Liver (tissue), 9 donors: Measurements from ENCODE around the gene NRG2. TPM values are rescaled to one million over a fixed set of nuclear protein-coding genes. Genes with fewer than 3 reads are reported as not detected.

Experiments
- DNase-seq: peaks from one replicate; pipeline ENCODE4 v3.0.0-alpha.2; 2017; ENCODE audit warnings: low spot score
- H3K27ac ChIP-seq, 2 donors: one replicate each; pipeline ENCODE4 v1.7.0; 2013; ENCODE audit warnings: inconsistent platforms in 2 of 2, low read length in 2 of 2, control low read depth in 1 of 2, low read depth in 1 of 2, mild to moderate bottlenecking in 1 of 2
- H3K27me3 ChIP-seq, 4 donors: one replicate each; pipeline versions ENCODE4 v1.6.1 to v1.7.0; 2013; ENCODE audit warnings: low read length in 3 of 4, inconsistent platforms in 1 of 4, mild to moderate bottlenecking in 1 of 4, moderate library complexity in 1 of 4; ENCODE audit not compliant: control insufficient read depth in 4 of 4, insufficient read depth in 4 of 4
- H3K36me3 ChIP-seq, 4 donors: one replicate each; pipeline versions ENCODE4 v1.6.1 to v1.7.0; 2013; ENCODE audit warnings: low read length in 3 of 4, mild to moderate bottlenecking in 3 of 4, low read depth in 1 of 4, moderate library complexity in 1 of 4; ENCODE audit not compliant: control insufficient read depth in 4 of 4, insufficient read depth in 3 of 4
- H3K4me1 ChIP-seq, 4 donors: one replicate each; pipeline versions ENCODE4 v1.6.1 to v1.7.0; 2013; ENCODE audit warnings: low read length in 3 of 4, mild to moderate bottlenecking in 3 of 4, moderate library complexity in 1 of 4; ENCODE audit not compliant: control insufficient read depth in 4 of 4, insufficient read depth in 4 of 4
- H3K4me3 ChIP-seq, 3 donors: one replicate each; pipeline versions ENCODE4 v1.6.1 to v1.7.0; 2013; ENCODE audit warnings: low read length in 3 of 3, control low read depth in 1 of 3, low read depth in 1 of 3, mild to moderate bottlenecking in 1 of 3
- H3K9ac ChIP-seq, 2 donors: one replicate each; pipeline ENCODE4 v1.7.0; 2013; ENCODE audit warnings: low read length in 2 of 2, mild to moderate bottlenecking in 2 of 2, moderate library complexity in 2 of 2, control low read depth in 1 of 2, low read depth in 1 of 2
- H3K9me3 ChIP-seq, 4 donors: one replicate each; pipeline versions ENCODE4 v1.6.1 to v1.7.0; 2013; ENCODE audit warnings: low read length in 3 of 4; ENCODE audit not compliant: control insufficient read depth in 4 of 4
- ATF3 ChIP-seq: IDR thresholded peaks from 2 replicates; pipeline ENCODE4 v1.6.1; 2016; ENCODE audit warnings: antibody characterized with exemption
- CTCF ChIP-seq: fragments of 150-350 bp; IDR thresholded peaks from 2 replicates; pipeline ENCODE4 v1.5.1; 2017; ENCODE audit warnings: improper control_type of control experiment, low read depth, low read length; ENCODE audit not compliant: missing input control
- EGR1 ChIP-seq, 2 donors: IDR thresholded peaks; 2 replicates each; pipeline ENCODE4 v1.6.1; 2016 to 2018; ENCODE audit warnings: antibody characterized with exemption in 2 of 2, low read depth in 2 of 2
- FOXA1 ChIP-seq: IDR thresholded peaks from 2 replicates; pipeline ENCODE4 v1.6.1; 2016; ENCODE audit warnings: antibody characterized with exemption
- FOXA2 ChIP-seq: IDR thresholded peaks from 2 replicates; pipeline ENCODE4 v1.6.1; 2016; ENCODE audit warnings: antibody characterized with exemption
- GABPA ChIP-seq, 2 donors: IDR thresholded peaks in 1 of 2; conservative IDR thresholded peaks in 1 of 2; 2 replicates each; pipeline ENCODE4 v1.6.1; 2016; ENCODE audit warnings: antibody characterized with exemption in 2 of 2, mild to moderate bottlenecking in 1 of 2, moderate library complexity in 1 of 2
- HNF4A ChIP-seq, 2 donors: conservative IDR thresholded peaks; 2 replicates each; pipeline ENCODE4 v1.6.1; 2016; ENCODE audit warnings: antibody characterized with exemption in 2 of 2, mild to moderate bottlenecking in 2 of 2
- HNF4G ChIP-seq: IDR thresholded peaks from 2 replicates; pipeline ENCODE4 v1.6.1; 2016; ENCODE audit warnings: antibody characterized with exemption
- JUND ChIP-seq, 2 donors: IDR thresholded peaks; 2 replicates each; pipeline ENCODE4 v1.6.1; 2016; ENCODE audit warnings: antibody characterized with exemption in 2 of 2
- MAX ChIP-seq: IDR thresholded peaks from 2 replicates; pipeline ENCODE4 v1.6.1; 2016; ENCODE audit warnings: antibody characterized with exemption
- NR2F2 ChIP-seq: IDR thresholded peaks from 2 replicates; pipeline ENCODE4 v1.6.1; 2016; ENCODE audit warnings: antibody characterized with exemption
- RAD21 ChIP-seq, 2 donors: IDR thresholded peaks; 2 replicates each; pipeline ENCODE4 v1.6.1; 2016; ENCODE audit warnings: antibody characterized with exemption in 2 of 2, mild to moderate bottlenecking in 2 of 2
- REST ChIP-seq: IDR thresholded peaks from 2 replicates; pipeline ENCODE4 v1.6.1; 2016; ENCODE audit warnings: antibody characterized with exemption, mild to moderate bottlenecking
- RXRA ChIP-seq, 2 donors: IDR thresholded peaks; 2 replicates each; pipeline ENCODE4 v1.6.1; 2017 to 2018; ENCODE audit warnings: antibody characterized with exemption in 2 of 2, mild to moderate bottlenecking in 1 of 2
- SP1 ChIP-seq: IDR thresholded peaks from 2 replicates; pipeline ENCODE4 v1.6.1; 2018; ENCODE audit warnings: antibody characterized with exemption, mild to moderate bottlenecking
- TAF1 ChIP-seq: conservative IDR thresholded peaks from 2 replicates; pipeline ENCODE4 v1.6.1; 2016; ENCODE audit warnings: antibody characterized with exemption, mild to moderate bottlenecking
- YY1 ChIP-seq: IDR thresholded peaks from 2 replicates; pipeline ENCODE4 v1.6.1; 2016; ENCODE audit warnings: antibody characterized with exemption, mild to moderate bottlenecking
- ZBTB33 ChIP-seq: IDR thresholded peaks from 2 replicates; pipeline ENCODE4 v1.6.1; 2016; ENCODE audit warnings: antibody characterized with exemption
- WGBS: extraction: QIAGEN DNeasy Blood & Tissue Kit; methylation state at CpG from one replicate; pipeline ENCODE4 v1.1.7; 2013; 5-methylcytosine and 5-hydroxymethylcytosine counted together
- polyA plus RNA-seq, 2 donors: library from polyadenylated mRNA; stranded (reverse) in 1 of 2; unstranded in 1 of 2; fragments of 200-250 nt in 1 of 2; fragments of >200 nt in 1 of 2; fragmentation: Nextera tagmentation in 1 of 2; extraction: Ambion mirVana in 1 of 2; gene quantifications; one replicate each; pipeline versions ENCODE4 v1.2.1 to v1.2.3, GENCODE V29; 2013 to 2015
- total RNA-seq, 2 donors: library from RNA; depleted of rRNA; stranded (reverse); fragments of >200 nt; gene quantifications; one replicate each; pipeline ENCODE4 v1.2.3, GENCODE V29; 2014
- donor health status: healthy.
- donor health status: healthy.
- donor health status: healthy.
- donor health status: healthy.
- donor health status: healthy.

NRG2 gene
- total and polyA plus RNA-seq, 4 donors: 0.07 to 0.08 TPM; not detected in 2

GRCh38 chr5:140014751-140015150, 28.3 kb downstream of the NRG2 start:
- Histone ChIP-seq H3K27ac (no peak overlapping the region), H3K4me1 (no peaks in the 10 kb centered on the region), H3K36me3 (no peaks in the 10 kb centered on the region), H3K4me3 (no peak overlapping the region), H3K27me3 (no peaks in the 10 kb centered on the region), H3K9ac (no peak overlapping the region), H3K9me3 (no peaks in the 10 kb centered on the region)
- TF ChIP-seq EGR1 (IDR thresholded peaks at IDR 0.05; ENCODE audit: low read depth in 2 of 2) (no peak), FOXA2 (no peak), TAF1 (no peak), CTCF (no peak), ATF3 (no peak), GABPA (IDR thresholded peaks at IDR 0.05 in 1 of 2, conservative IDR thresholded peaks at IDR 0.05 in 1 of 2) (no peak), FOXA1 (no peak), JUND (IDR thresholded peaks at IDR 0.05) (no peak), RXRA (IDR thresholded peaks at IDR 0.05) (no peak), HNF4G (no peak), REST (no peak), NR2F2 (no peak), HNF4A (conservative IDR thresholded peaks at IDR 0.05) (no peak), SP1 (no peak), RAD21 (IDR thresholded peaks at IDR 0.05) (no peak), MAX (no peak), ZBTB33 (no peak), YY1 (no peak)
- WGBS: 95% methylated on average over 2 of the region's 2 CpGs
- DNase-seq: no peak

- 76% methylated on average over 1 of the region's 1 CpG for WGBS
- no peaks in the 10 kb centered on the region for H3K27me3 ChIP-seq
- DNase-seq: no peak
- no peaks in the 10 kb centered on the region for H3K9me3 ChIP-seq
- no peak overlapping the region for H3K4me3 ChIP-seq
- H3K4me1 ChIP-seq: no peaks in the 10 kb centered on the region
- no peaks in the 10 kb centered on the region for H3K36me3 ChIP-seq
- H3K27ac ChIP-seq: no peak overlapping the region
- no peak overlapping the region for H3K9ac ChIP-seq
- no peak for TF ChIP-seq SP1
- no peak for TF ChIP-seq NR2F2
- TF ChIP-seq ATF3: no peak
- TF ChIP-seq EGR1 (IDR thresholded peaks at IDR 0.05; ENCODE audit: low read depth in 2 of 2): no peak
- no peak for TF ChIP-seq HNF4G
- TF ChIP-seq RAD21 (IDR thresholded peaks at IDR 0.05): no peak
- no peak for TF ChIP-seq RXRA (IDR thresholded peaks at IDR 0.05)
- no peak for TF ChIP-seq MAX
- no peak for TF ChIP-seq FOXA1
- no peak for TF ChIP-seq HNF4A (conservative IDR thresholded peaks at IDR 0.05)
- TF ChIP-seq GABPA (IDR thresholded peaks at IDR 0.05 in 1 of 2, conservative IDR thresholded peaks at IDR 0.05 in 1 of 2): no peak
- TF ChIP-seq FOXA2: no peak
- no peak for TF ChIP-seq TAF1
- TF ChIP-seq REST: no peak
- TF ChIP-seq YY1: no peak
Observed at GRCh38 chr5:140013536-140013935, 29.6 kb downstream of the NRG2 start.
